DOHH2 (cell line): ENCODE results near the gene AMPH.

Source experiments
- H3F3A ChIP-seq: fragments of 200-600 bp; sonication (generic), shearing (Covaris generic); 2 replicates; pipeline ENCODE4 v1.6.0; 2016; ENCODE audit warnings: antibody characterized with exemption, mild to moderate bottlenecking; ENCODE audit not compliant: control insufficient read depth, insufficient read depth
- H3K27ac ChIP-seq: fragments of 200-600 bp; sonication (generic); 2 replicates; pipeline ENCODE4 v1.5.1; 2014; ENCODE audit warnings: low read depth, mild to moderate bottlenecking, low read length, moderate library complexity
- H3K27me3 ChIP-seq: fragments of 200-600 bp; sonication (generic); 2 replicates; pipeline ENCODE4 v1.6.1; 2014; ENCODE audit warnings: mild to moderate bottlenecking, low read length, mixed read lengths; ENCODE audit not compliant: control insufficient read depth
- H3K36me3 ChIP-seq: fragments of 200-600 bp; sonication (generic); 2 replicates; pipeline ENCODE4 v1.6.1; 2014; ENCODE audit warnings: mild to moderate bottlenecking, low read length, moderate library complexity, mixed read lengths; ENCODE audit not compliant: control insufficient read depth
- H3K4me1 ChIP-seq: fragments of 200-600 bp; sonication (generic); 2 replicates; pipeline ENCODE4 v1.6.1; 2014; ENCODE audit warnings: mild to moderate bottlenecking, low read length, mixed read lengths; ENCODE audit not compliant: control insufficient read depth
- H3K4me2 ChIP-seq: fragments of 200-600 bp; sonication (generic); 2 replicates; pipeline ENCODE4 v1.6.0; 2014; ENCODE audit warnings: mild to moderate bottlenecking, low read length, moderate library complexity
- H3K4me3 ChIP-seq: fragments of 200-600 bp; sonication (generic); 2 replicates; pipeline ENCODE4 v1.5.1; 2014; ENCODE audit warnings: mild to moderate bottlenecking, low read length, mixed read lengths
- H3K79me2 ChIP-seq: fragments of 200-600 bp; sonication (generic); 2 replicates; pipeline ENCODE4 v1.6.1; 2014; ENCODE audit warnings: mild to moderate bottlenecking, low read length, mixed read lengths; ENCODE audit not compliant: control insufficient read depth
- H3K9me2 ChIP-seq: fragments of 200-600 bp; sonication (generic); replicated peaks from 2 replicates; pipeline ENCODE4 v1.6.1; 2014; ENCODE audit warnings: mild to moderate bottlenecking, low read length, mixed read lengths; ENCODE audit not compliant: control insufficient read depth
- H3K9me3 ChIP-seq: fragments of 200-600 bp; sonication (generic); 2 replicates; pipeline ENCODE4 v1.6.1; 2014; ENCODE audit warnings: antibody characterized with exemption, low read length, mixed read lengths; ENCODE audit not compliant: control insufficient read depth, insufficient read depth
- H4K20me1 ChIP-seq: fragments of 200-600 bp; sonication (generic); 2 replicates; pipeline ENCODE4 v1.6.0; 2014; ENCODE audit warnings: low read depth, mild to moderate bottlenecking, antibody characterized with exemption, low read length, moderate library complexity; ENCODE audit not compliant: control insufficient read depth, insufficient read depth
- CTCF ChIP-seq: fragments of 200-600 bp; sonication (generic); IDR thresholded peaks from one replicate; pipeline ENCODE4 v1.5.1; 2014; ENCODE audit warnings: antibody characterized with exemption, mild to moderate bottlenecking, low read depth, low read length; ENCODE audit not compliant: poor library complexity, severe bottlenecking
- EZH2phosphoT487 ChIP-seq: fragments of 200-600 bp; sonication (generic); IDR thresholded peaks from 2 replicates; pipeline ENCODE4 v1.6.1; 2017; ENCODE audit warnings: borderline replicate concordance, mild to moderate bottlenecking, antibody characterized with exemption, low read length, moderate library complexity, mixed read lengths

The AMPH gene

GRCh38 chr7:38453826-38454225 is 177.3 kb downstream of the AMPH start:
- H3K27me3 ChIP-seq = peaks cover 14% of the 10 kb centered on the region
- H3K4me3 ChIP-seq = no peak overlapping the region
- H4K20me1 ChIP-seq = no peaks in the 10 kb centered on the region
- H3F3A ChIP-seq = no peaks in the 10 kb centered on the region
- no peaks in the 10 kb centered on the region for H3K79me2 ChIP-seq
- TF ChIP-seq CTCF (no peak), EZH2phosphoT487 (no peak)
- H3K9me2 ChIP-seq = no peaks in the 10 kb centered on the region
- no peak overlapping the region for H3K27ac ChIP-seq
- no peaks in the 10 kb centered on the region for H3K4me1 ChIP-seq
- no peaks in the 10 kb centered on the region for H3K36me3 ChIP-seq
- H3K4me2 ChIP-seq = no peak overlapping the region
- no peaks in the 10 kb centered on the region for H3K9me3 ChIP-seq

- Histone ChIP-seq H3K9me3 (no peaks in the 10 kb centered on the region), H3K4me2 (no peak overlapping the region), H4K20me1 (no peaks in the 10 kb centered on the region), H3K4me3 (no peak overlapping the region), H3K79me2 (no peaks in the 10 kb centered on the region), H3K4me1 (no peaks in the 10 kb centered on the region), H3K9me2 (no peaks in the 10 kb centered on the region), H3K36me3 (no peaks in the 10 kb centered on the region), H3K27ac (no peak overlapping the region), H3F3A (no peaks in the 10 kb centered on the region), H3K27me3 (peaks cover 14% of the 10 kb centered on the region)
- no peak for TF ChIP-seq CTCF
- TF ChIP-seq EZH2phosphoT487 = peak; percentile 24; the same call in 1 of the 2 replicates
These were observed 178.0 kb downstream of the AMPH start for GRCh38 chr7:38453168-38453567.

GRCh38 chr7:38452681-38453108 is 178.5 kb downstream of the AMPH start:
- no peak overlapping the region for H3K4me2 ChIP-seq
- H3K27ac ChIP-seq = no peak overlapping the region
- TF ChIP-seq CTCF (no peak), EZH2phosphoT487 (no peak)

GRCh38 chr7:38451840-38452239 is 179.3 kb downstream of the AMPH start:
- TF ChIP-seq CTCF (no peak), EZH2phosphoT487 (no peak)

More at GRCh38 chr7:38452681-38453108, 178.5 kb downstream of the AMPH start:
- H3K4me3 ChIP-seq = no peak overlapping the region
- H4K20me1 ChIP-seq = no peaks in the 10 kb centered on the region
- no peaks in the 10 kb centered on the region for H3K4me1 ChIP-seq
- H3K9me2 ChIP-seq = no peaks in the 10 kb centered on the region
- H3K9me3 ChIP-seq = no peaks in the 10 kb centered on the region
- no peaks in the 10 kb centered on the region for H3K79me2 ChIP-seq
- H3K36me3 ChIP-seq = no peaks in the 10 kb centered on the region
- H3F3A ChIP-seq = no peaks in the 10 kb centered on the region
- peaks cover 16% of the 10 kb centered on the region for H3K27me3 ChIP-seq

More at GRCh38 chr7:38451840-38452239, 179.3 kb downstream of the AMPH start:
- Histone ChIP-seq H3K4me2 (no peak overlapping the region), H3K27ac (no peak overlapping the region), H3K36me3 (no peaks in the 10 kb centered on the region), H3K9me3 (no peaks in the 10 kb centered on the region), H3K9me2 (no peaks in the 10 kb centered on the region), H3K4me1 (no peaks in the 10 kb centered on the region), H3F3A (no peaks in the 10 kb centered on the region), H3K4me3 (no peak overlapping the region), H3K27me3 (peaks cover 16% of the 10 kb centered on the region), H3K79me2 (no peaks in the 10 kb centered on the region), H4K20me1 (no peaks in the 10 kb centered on the region)
